ENCODE data around the gene HAAO. TPM values are rescaled to one million over a fixed set of nuclear protein-coding genes. Genes with fewer than 3 reads are reported as not detected.

Gene HAAO
- 14.5 and 16.7 TPM in 2 replicates for total RNA-seq
- long read RNA-seq, partial matches to known transcripts: 0 of 4 reads
- long read RNA-seq, other reads (novel, unspliced or antisense): 0 of 4 reads

GRCh38 chr2:42792583-42793333, at the start of gene HAAO:
HAAO (minus strand) TSS chr2:42792583; CDS start chr2:42792536, 47 bp downstream.
- peak; percentile 37 for TF ChIP-seq CTCF (IDR thresholded peaks at IDR 0.05; ENCODE audit: unreplicated experiment)
- peak within 1 kb of the TSS; percentile 80 for H3K27ac Mint-ChIP-seq
- H3K27me3 Mint-ChIP-seq: peaks cover 3% of the 10 kb centered on the region
- H3K4me3 Mint-ChIP-seq (ENCODE audit: low read depth): peak within 1 kb of the TSS; percentile 78
- no peaks in the 10 kb centered on the region for H3K9me3 Mint-ChIP-seq (ENCODE audit: low read depth)
- peaks cover 1% of the 10 kb centered on the region for H3K36me3 Mint-ChIP-seq (ENCODE audit: insufficient read depth)
- peaks cover 21% of the 10 kb centered on the region for H3K4me1 Mint-ChIP-seq (ENCODE audit: low read depth)
- peak; percentile 72 for DNase-seq (ENCODE audit: low spot score, unreplicated experiment)

DNA sequence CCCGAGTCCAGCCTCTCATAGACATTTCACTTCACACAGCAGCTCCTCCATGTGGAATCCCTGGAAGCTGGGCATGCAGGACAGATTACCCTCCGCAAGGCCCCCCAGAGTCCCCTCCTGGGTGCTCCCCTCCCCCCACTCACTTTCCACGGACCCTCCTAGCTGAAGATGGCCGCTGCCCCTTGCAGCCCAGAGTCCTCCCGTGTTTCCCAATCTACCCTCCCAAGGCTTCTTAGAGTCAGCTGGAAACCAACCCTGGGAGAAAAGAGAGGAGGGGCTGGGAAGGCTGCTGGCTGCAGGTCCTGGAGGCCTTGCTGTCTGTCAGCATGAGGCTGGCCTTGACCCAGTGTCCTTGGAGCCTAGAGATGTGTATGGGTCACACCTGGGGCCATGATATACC, 49.0 kb upstream of the HAAO start:
- Mint-ChIP-seq H3K4me1 (ENCODE audit: low read depth) (peaks cover 16% of the 10 kb centered on the region), H3K36me3 (ENCODE audit: insufficient read depth) (no peaks in the 10 kb centered on the region), H3K27me3 (peaks cover 6% of the 10 kb centered on the region), H3K9me3 (ENCODE audit: low read depth) (no peaks in the 10 kb centered on the region), H3K27ac (no peak overlapping the region), H3K4me3 (ENCODE audit: low read depth) (no peak overlapping the region)
- TF ChIP-seq CTCF (IDR thresholded peaks at IDR 0.05; ENCODE audit: unreplicated experiment): no peak
- DNase-seq (ENCODE audit: low spot score, unreplicated experiment): no peak

- no peak for TF ChIP-seq CTCF (IDR thresholded peaks at IDR 0.05; ENCODE audit: unreplicated experiment)
- Mint-ChIP-seq H3K36me3 (ENCODE audit: insufficient read depth) (no peaks in the 10 kb centered on the region), H3K4me1 (ENCODE audit: low read depth) (peaks cover 16% of the 10 kb centered on the region), H3K4me3 (ENCODE audit: low read depth) (no peak overlapping the region), H3K27ac (no peak overlapping the region), H3K9me3 (ENCODE audit: low read depth) (no peaks in the 10 kb centered on the region), H3K27me3 (peaks cover 6% of the 10 kb centered on the region)
- no peak for DNase-seq (ENCODE audit: low spot score, unreplicated experiment)
Observed at GRCh38 chr2:42840760-42841159, 48.4 kb upstream of the HAAO start.

DNA sequence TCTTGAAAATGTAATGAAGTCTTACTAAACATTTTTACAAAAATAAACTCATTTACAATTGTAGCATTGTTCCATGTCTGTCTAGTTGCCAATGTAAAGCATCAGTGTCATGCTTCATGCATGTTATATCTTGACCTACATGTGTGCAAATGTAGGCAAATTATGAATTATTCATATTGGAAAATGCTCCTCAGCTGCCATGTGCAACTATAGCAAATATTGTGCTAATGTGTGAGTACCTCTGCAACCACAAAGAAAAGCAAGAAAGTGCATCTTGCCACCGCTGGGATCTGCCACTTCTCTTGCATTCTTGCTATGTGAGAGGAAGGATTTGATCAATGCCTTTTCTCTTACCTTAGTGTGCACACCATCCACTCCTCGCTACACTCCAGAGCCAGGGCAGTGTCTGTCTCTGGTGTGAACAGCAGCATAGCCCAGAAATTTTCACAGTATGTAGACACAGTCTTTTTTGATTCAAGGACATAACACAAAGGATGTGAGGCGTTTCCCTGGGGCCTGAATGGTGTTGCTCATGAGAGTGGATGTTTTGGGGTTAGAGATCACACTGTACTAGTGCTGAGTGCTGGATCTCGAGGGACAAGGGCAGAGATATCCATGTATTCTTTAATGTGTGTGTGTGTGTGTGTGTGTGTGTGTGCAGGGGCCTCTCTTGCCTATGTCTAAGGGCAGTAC, 47.6 kb upstream of the HAAO start:
- Mint-ChIP-seq H3K9me3 (ENCODE audit: low read depth) (no peaks in the 10 kb centered on the region), H3K27ac (no peak overlapping the region), H3K4me3 (ENCODE audit: low read depth) (no peak overlapping the region), H3K4me1 (ENCODE audit: low read depth) (peaks cover 9% of the 10 kb centered on the region), H3K27me3 (peaks cover 6% of the 10 kb centered on the region), H3K36me3 (ENCODE audit: insufficient read depth) (no peaks in the 10 kb centered on the region)
- no peak for TF ChIP-seq CTCF (IDR thresholded peaks at IDR 0.05; ENCODE audit: unreplicated experiment)
- DNase-seq (ENCODE audit: low spot score, unreplicated experiment): no peak

- no peak overlapping the region for H3K27ac Mint-ChIP-seq
- H3K4me1 Mint-ChIP-seq (ENCODE audit: low read depth): no peaks in the 10 kb centered on the region
- H3K4me3 Mint-ChIP-seq (ENCODE audit: low read depth): no peak overlapping the region
- no peak for TF ChIP-seq CTCF (IDR thresholded peaks at IDR 0.05; ENCODE audit: unreplicated experiment)
- no peaks in the 10 kb centered on the region for H3K9me3 Mint-ChIP-seq (ENCODE audit: low read depth)
- DNase-seq (ENCODE audit: low spot score, unreplicated experiment): no peak
- H3K36me3 Mint-ChIP-seq (ENCODE audit: insufficient read depth): no peaks in the 10 kb centered on the region
- no peaks in the 10 kb centered on the region for H3K27me3 Mint-ChIP-seq
Observed at GRCh38 chr2:42838133-42838532, 45.8 kb upstream of the HAAO start.

Measured in progenitor cell of endocrine pancreas (in vitro differentiated cells).